GM21825 (cell line): Measurements from ENCODE around the gene NT5C3A.
"Not testable (repeated sequence)": the region's sequence is repeated elsewhere in the genome, so short reads cannot be mapped to it uniquely, and the experiment has no call there.

ENCODE experiments used
- ATAC-seq: cut with Tn5 transposase; IDR thresholded peaks from one replicate; pipeline ENCODE4 v1.9.1; 2021; ENCODE audit warnings: mild to moderate bottlenecking, moderate library complexity; ENCODE audit not compliant: unreplicated experiment

NT5C3A gene

DNA sequence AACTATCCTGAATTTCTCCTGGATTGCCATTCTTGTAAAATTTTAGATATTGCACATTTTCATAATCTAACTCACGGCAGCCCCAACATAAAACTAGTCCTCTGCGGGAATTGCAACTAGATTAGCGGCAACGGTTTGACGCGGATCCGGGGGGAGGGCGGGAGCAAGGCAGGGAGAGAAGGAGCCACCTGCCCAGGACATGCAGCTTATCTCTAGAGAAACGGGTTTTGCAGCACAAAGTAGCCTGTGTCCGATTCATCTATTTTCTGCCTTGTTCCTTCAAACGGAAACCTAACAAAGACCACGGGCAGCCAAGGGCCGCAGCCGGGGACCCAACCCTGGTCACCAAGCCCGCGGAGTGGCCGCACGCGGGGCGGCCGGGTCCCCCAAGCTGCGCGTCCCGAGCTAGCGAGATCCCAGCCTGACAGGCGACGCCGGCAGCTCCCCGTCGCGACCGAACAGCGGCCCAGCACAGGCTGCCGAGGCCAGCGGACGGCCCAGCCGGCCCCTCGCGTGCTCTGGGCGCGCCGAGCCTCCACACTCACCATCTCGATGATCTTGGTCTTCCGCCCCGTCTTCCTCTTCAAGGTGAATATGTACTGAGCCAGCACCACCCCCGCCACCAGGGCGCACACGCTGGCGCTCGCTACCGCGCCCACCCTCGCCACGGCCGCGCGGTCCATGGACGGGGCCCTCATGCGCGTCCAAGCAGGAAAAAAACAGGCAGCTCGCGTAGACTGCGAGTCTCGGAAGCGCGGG lies at the start of gene NT5C3A:
NT5C3A (minus strand) TSS at position 754 of the 759 bp plus-strand sequence; CDS start at position 683, 71 bp downstream.
- peak; percentile 35 for ATAC-seq

- no peak for ATAC-seq
These were observed 49.0 kb upstream of the NT5C3A start for GRCh38 chr7:33111614-33112013.

- no peak for ATAC-seq
These were observed 47.2 kb upstream of the NT5C3A start for GRCh38 chr7:33109758-33110238.

- peak; percentile 92 for ATAC-seq
These were observed 46.6 kb upstream of the NT5C3A start, which contains the start of gene RP9 for GRCh38 chr7:33109005-33109757. Gene RP9 (minus strand): TSS chr7:33109404. CDS start chr7:33109372, 32 bp downstream.

DNA sequence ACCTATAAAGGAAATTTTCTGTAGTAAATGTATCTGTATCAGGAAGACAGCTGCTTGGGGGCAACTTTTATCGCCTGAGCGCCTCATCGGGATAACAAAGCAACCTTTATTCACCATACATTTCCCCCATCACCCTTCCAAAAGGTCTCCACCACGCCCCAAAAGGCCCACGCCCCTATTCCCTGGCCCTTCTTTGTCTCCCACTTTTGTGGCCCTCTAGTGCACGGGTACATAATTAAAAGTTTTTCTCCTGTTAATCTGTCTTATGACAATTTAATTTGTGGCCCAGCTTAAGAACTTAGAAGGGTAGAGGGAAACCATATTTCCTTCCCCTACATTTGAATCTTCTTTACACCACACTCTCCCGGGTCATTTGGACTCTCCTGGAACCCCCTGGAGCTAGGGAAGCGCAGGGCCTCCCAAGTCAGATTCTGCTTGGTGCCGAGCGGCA lies 46.0 kb upstream of the NT5C3A start:
- no peak for ATAC-seq

GRCh38 chr7:33107136-33108066 lies 44.8 kb upstream of the NT5C3A start:
- ATAC-seq = peak; percentile 33

- no peak for ATAC-seq
These were observed 39.3 kb upstream of the NT5C3A start for GRCh38 chr7:33101906-33102305.

- ATAC-seq = no peak
These were observed 38.2 kb upstream of the NT5C3A start for GRCh38 chr7:33100770-33101169.

GRCh38 chr7:33099154-33099940 lies 36.8 kb upstream of the NT5C3A start:
- no peak for ATAC-seq

- not testable (repeated sequence) for ATAC-seq
These were observed 32.2 kb upstream of the NT5C3A start for GRCh38 chr7:33094745-33095275.

GRCh38 chr7:33093266-33093665 lies 30.7 kb upstream of the NT5C3A start:
- ATAC-seq = no peak

- ATAC-seq = no peak
These were observed 29.1 kb upstream of the NT5C3A start for GRCh38 chr7:33091641-33092191.

- ATAC-seq = no peak
These were observed 28.5 kb upstream of the NT5C3A start for GRCh38 chr7:33091111-33091531.

DNA sequence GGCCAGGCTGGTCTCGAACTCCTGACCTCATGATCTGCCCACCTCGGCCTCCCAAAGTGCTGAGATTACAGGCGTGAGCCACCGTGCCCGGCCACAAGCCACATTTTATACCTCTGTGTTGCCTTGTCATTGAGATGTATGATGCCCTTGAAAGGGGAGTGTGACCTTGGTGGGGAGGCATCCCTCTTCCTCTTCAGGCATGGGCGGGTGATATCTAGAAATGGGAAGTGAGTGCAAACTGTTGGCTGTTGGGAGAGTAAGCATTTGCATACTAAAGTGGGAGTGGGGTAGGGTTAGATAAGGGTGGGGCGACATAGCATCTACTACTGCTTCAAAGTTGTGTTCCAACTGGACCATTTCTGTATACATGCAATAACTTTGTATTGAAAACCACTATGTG lies 26.6 kb upstream of the NT5C3A start:
- ATAC-seq = no peak

- ATAC-seq = no peak
These were observed 25.3 kb upstream of the NT5C3A start for GRCh38 chr7:33087858-33088257.

DNA sequence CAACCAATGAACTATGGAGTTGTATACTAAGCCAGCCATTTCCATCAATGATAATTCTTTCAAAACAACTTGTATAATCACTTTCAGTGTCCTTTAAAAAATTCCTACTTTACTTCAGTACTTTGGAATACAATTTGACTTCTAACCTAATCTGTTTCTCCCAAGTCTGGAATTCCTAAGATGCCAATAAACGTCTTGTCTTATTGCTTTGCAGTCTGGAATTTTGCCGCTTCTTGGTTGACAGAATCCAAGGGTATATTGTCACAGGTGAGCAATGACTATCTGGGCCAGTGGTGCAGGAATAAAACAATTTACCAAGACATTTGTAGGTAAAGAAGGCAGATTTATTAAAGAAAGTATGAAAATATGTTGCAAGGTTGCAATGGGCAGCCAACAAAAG lies 24.8 kb upstream of the NT5C3A start:
- no peak for ATAC-seq

DNA sequence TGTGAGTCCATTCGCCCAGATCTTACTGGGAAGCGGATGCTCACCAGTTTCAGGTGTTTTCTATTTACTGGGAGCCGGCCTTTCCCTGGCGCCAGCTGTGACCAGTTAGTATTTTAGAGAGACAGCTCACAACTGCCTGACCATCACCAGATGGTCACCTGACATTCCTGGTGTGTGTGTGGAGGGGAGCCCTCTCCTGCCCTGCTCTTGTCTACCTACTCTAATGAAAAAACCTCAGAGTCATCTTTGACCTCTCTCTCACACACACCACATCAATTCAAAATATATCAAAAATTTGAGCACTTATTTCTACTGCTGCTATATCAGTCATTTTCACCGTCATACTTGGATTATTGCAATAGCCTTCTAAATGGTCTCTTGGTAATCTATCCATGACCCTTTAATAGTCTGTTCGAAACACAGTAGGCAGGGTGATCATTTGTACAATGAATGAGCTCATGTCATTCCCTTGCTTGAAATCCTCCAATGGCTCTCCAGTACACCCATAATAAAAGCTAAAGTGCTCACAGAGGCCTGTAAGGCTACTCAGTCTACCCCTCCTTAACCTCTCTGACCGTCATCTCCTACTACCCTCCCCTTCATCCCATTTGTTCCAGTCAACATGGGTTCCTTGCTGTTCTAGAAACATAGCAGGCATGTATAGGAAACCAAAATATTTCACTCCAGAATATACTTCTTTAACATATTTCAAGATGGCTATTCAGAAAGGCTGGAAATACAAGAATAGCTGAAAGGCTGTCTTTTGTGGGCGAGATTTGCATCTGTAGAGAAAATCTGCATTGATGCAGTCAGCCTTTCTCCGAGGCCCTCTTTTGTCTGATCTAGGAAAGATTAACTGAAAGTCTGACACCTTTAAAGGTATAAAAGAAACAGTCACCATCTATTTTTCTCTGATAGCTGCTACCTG lies 17.5 kb upstream of the NT5C3A start:
- ATAC-seq = no peak

DNA sequence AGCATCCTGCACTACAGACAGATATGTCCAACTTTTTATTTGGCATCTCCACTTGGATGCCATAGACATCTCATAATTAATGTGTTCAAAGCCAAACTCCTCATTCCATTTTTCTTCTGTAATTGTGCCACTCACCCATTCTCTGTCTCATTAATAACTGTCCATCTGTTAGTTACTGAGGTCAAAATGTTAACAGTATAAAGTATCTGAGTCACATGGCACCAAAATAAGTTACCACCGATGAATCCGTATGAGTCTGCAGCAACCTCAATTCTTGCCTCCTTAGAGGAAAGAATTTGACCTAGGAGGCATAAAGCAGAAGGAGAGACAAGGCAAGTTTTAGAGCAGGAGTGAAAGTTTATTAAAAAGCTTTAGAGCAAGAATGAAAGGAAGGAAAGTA lies 16.5 kb upstream of the NT5C3A start:
- ATAC-seq = no peak
